Measurements from ENCODE around the gene RBM41. TPM values are rescaled to one million over a fixed set of nuclear protein-coding genes. Genes with fewer than 3 reads are reported as not detected.
"Not testable (repeated sequence)": the region's sequence is repeated elsewhere in the genome, so short reads cannot be mapped to it uniquely, and the experiment has no call there.

The RBM41 gene
- polyA plus RNA-seq, 4 donors: 6.5 to 19.0 (median 8.3) TPM

- H3K36me3 ChIP-seq (ENCODE audit: control insufficient read depth in 3 of 3, insufficient read depth in 2 of 3, low read depth in 1 of 3, low read length in 3 of 3); H3K27me3 ChIP-seq (ENCODE audit: control insufficient read depth in 3 of 3, insufficient read depth in 3 of 3, low read length in 3 of 3); H3K4me1 ChIP-seq (ENCODE audit: control insufficient read depth in 3 of 3, insufficient read depth in 2 of 3, low read depth in 1 of 3, low read length in 2 of 3); H3K27ac ChIP-seq (ENCODE audit: low read depth in 1 of 3, low read length in 2 of 3); H3K4me3 ChIP-seq (ENCODE audit: low read depth in 1 of 3, low read length in 3 of 3); H3K9me3 ChIP-seq (ENCODE audit: control insufficient read depth in 2 of 2, insufficient read depth in 1 of 2, low read depth in 1 of 2, low read length in 1 of 2); DNase-seq; FAIRE-seq: not testable (repeated sequence)
- 80 to 94% (median 91%) methylated on average over 3 of the region's 3 CpGs for WGBS, 3 donors
These were observed 60.9 kb downstream of the RBM41 start for GRCh38 chrX:107057731-107058130.

GRCh38 chrX:107054978-107055377 lies 63.6 kb downstream of the RBM41 start:
- Histone ChIP-seq H3K4me3 (ENCODE audit: low read depth in 1 of 3, low read length in 3 of 3) (no peak overlapping the region), H3K36me3 (ENCODE audit: control insufficient read depth in 3 of 3, insufficient read depth in 2 of 3, low read depth in 1 of 3, low read length in 3 of 3) (no peaks in the 10 kb centered on the region), H3K27me3 (ENCODE audit: control insufficient read depth in 3 of 3, insufficient read depth in 3 of 3, low read length in 3 of 3) (no peaks in the 10 kb centered on the region), H3K4me1 (ENCODE audit: control insufficient read depth in 3 of 3, insufficient read depth in 2 of 3, low read depth in 1 of 3, low read length in 2 of 3) (no peaks in the 10 kb centered on the region), H3K9me3 (ENCODE audit: control insufficient read depth in 2 of 2, insufficient read depth in 1 of 2, low read depth in 1 of 2, low read length in 1 of 2) (no peaks in the 10 kb centered on the region), H3K27ac (ENCODE audit: low read depth in 1 of 3, low read length in 2 of 3) (no peak overlapping the region)
- DNase-seq: no peak
- FAIRE-seq: no peak
- 62 to 91% (median 83%) methylated on average over 3 of the region's 3 CpGs for WGBS, 3 donors

GRCh38 chrX:107050195-107050709 lies 68.4 kb downstream of the RBM41 start:
- peak in 1 of 2 donors; percentile 6 for DNase-seq
- no peak overlapping the region for H3K4me3 ChIP-seq (ENCODE audit: low read depth in 1 of 3, low read length in 3 of 3)
- no peaks in the 10 kb centered on the region for H3K4me1 ChIP-seq (ENCODE audit: control insufficient read depth in 3 of 3, insufficient read depth in 2 of 3, low read depth in 1 of 3, low read length in 2 of 3)
- no peaks in the 10 kb centered on the region for H3K36me3 ChIP-seq (ENCODE audit: control insufficient read depth in 3 of 3, insufficient read depth in 2 of 3, low read depth in 1 of 3, low read length in 3 of 3)
- H3K9me3 ChIP-seq (ENCODE audit: control insufficient read depth in 2 of 2, insufficient read depth in 1 of 2, low read depth in 1 of 2, low read length in 1 of 2): no peaks in the 10 kb centered on the region
- H3K27ac ChIP-seq (ENCODE audit: low read depth in 1 of 3, low read length in 2 of 3): no peak overlapping the region
- no peaks in the 10 kb centered on the region for H3K27me3 ChIP-seq (ENCODE audit: control insufficient read depth in 3 of 3, insufficient read depth in 3 of 3, low read length in 3 of 3)
- 28 to 68% (median 40%) methylated on average over 6 of the region's 6 CpGs for WGBS, 3 donors
- FAIRE-seq: no peak

GRCh38 chrX:107047622-107048021 lies 71.0 kb downstream of the RBM41 start:
- no peaks in the 10 kb centered on the region for H3K9me3 ChIP-seq (ENCODE audit: control insufficient read depth in 2 of 2, insufficient read depth in 1 of 2, low read depth in 1 of 2, low read length in 1 of 2)
- H3K36me3 ChIP-seq (ENCODE audit: control insufficient read depth in 3 of 3, insufficient read depth in 2 of 3, low read depth in 1 of 3, low read length in 3 of 3): no peaks in the 10 kb centered on the region
- H3K4me1 ChIP-seq (ENCODE audit: control insufficient read depth in 3 of 3, insufficient read depth in 2 of 3, low read depth in 1 of 3, low read length in 2 of 3): no peaks in the 10 kb centered on the region
- WGBS, 3 donors: 57 to 72% (median 63%) methylated on average over 1 of the region's 1 CpG
- H3K4me3 ChIP-seq (ENCODE audit: low read depth in 1 of 3, low read length in 3 of 3): no peak overlapping the region
- FAIRE-seq (no peak), DNase-seq (no peak)
- no peaks in the 10 kb centered on the region for H3K27me3 ChIP-seq (ENCODE audit: control insufficient read depth in 3 of 3, insufficient read depth in 3 of 3, low read length in 3 of 3)
- no peak overlapping the region for H3K27ac ChIP-seq (ENCODE audit: low read depth in 1 of 3, low read length in 2 of 3)

- H3K27ac ChIP-seq (ENCODE audit: low read depth in 1 of 3, low read length in 2 of 3): no peak overlapping the region
- H3K4me3 ChIP-seq (ENCODE audit: low read depth in 1 of 3, low read length in 3 of 3): no peak overlapping the region
- H3K4me1 ChIP-seq (ENCODE audit: control insufficient read depth in 3 of 3, insufficient read depth in 2 of 3, low read depth in 1 of 3, low read length in 2 of 3): no peaks in the 10 kb centered on the region
- no peaks in the 10 kb centered on the region for H3K27me3 ChIP-seq (ENCODE audit: control insufficient read depth in 3 of 3, insufficient read depth in 3 of 3, low read length in 3 of 3)
- DNase-seq (no peak), FAIRE-seq (no peak)
- 17 to 53% (median 36%) methylated on average over 1 of the region's 1 CpG for WGBS, 3 donors
- H3K36me3 ChIP-seq (ENCODE audit: control insufficient read depth in 3 of 3, insufficient read depth in 2 of 3, low read depth in 1 of 3, low read length in 3 of 3): no peaks in the 10 kb centered on the region
- H3K9me3 ChIP-seq (ENCODE audit: control insufficient read depth in 2 of 2, insufficient read depth in 1 of 2, low read depth in 1 of 2, low read length in 1 of 2): no peaks in the 10 kb centered on the region
These were observed 88.9 kb downstream of the RBM41 start for GRCh38 chrX:107029752-107030151.

- Histone ChIP-seq H3K36me3 (ENCODE audit: control insufficient read depth in 3 of 3, insufficient read depth in 2 of 3, low read depth in 1 of 3, low read length in 3 of 3) (no peaks in the 10 kb centered on the region), H3K27me3 (ENCODE audit: control insufficient read depth in 3 of 3, insufficient read depth in 3 of 3, low read length in 3 of 3) (no peaks in the 10 kb centered on the region), H3K4me1 (ENCODE audit: control insufficient read depth in 3 of 3, insufficient read depth in 2 of 3, low read depth in 1 of 3, low read length in 2 of 3) (no peaks in the 10 kb centered on the region), H3K4me3 (ENCODE audit: low read depth in 1 of 3, low read length in 3 of 3) (no peak overlapping the region), H3K27ac (ENCODE audit: low read depth in 1 of 3, low read length in 2 of 3) (no peak overlapping the region), H3K9me3 (ENCODE audit: control insufficient read depth in 2 of 2, insufficient read depth in 1 of 2, low read depth in 1 of 2, low read length in 1 of 2) (no peaks in the 10 kb centered on the region)
- WGBS, 3 donors: 20 to 26% (median 21%) methylated on average over 2 of the region's 2 CpGs
- FAIRE-seq (no peak), DNase-seq (peak; percentile 27 to 30)
These were observed 93.1 kb downstream of the RBM41 start for GRCh38 chrX:107025545-107025944.

- Histone ChIP-seq H3K9me3 (ENCODE audit: control insufficient read depth in 2 of 2, insufficient read depth in 1 of 2, low read depth in 1 of 2, low read length in 1 of 2) (no peaks in the 10 kb centered on the region), H3K27ac (ENCODE audit: low read depth in 1 of 3, low read length in 2 of 3) (no peak overlapping the region), H3K36me3 (ENCODE audit: control insufficient read depth in 3 of 3, insufficient read depth in 2 of 3, low read depth in 1 of 3, low read length in 3 of 3) (no peaks in the 10 kb centered on the region), H3K4me1 (ENCODE audit: control insufficient read depth in 3 of 3, insufficient read depth in 2 of 3, low read depth in 1 of 3, low read length in 2 of 3) (no peaks in the 10 kb centered on the region), H3K4me3 (ENCODE audit: low read depth in 1 of 3, low read length in 3 of 3) (no peak overlapping the region), H3K27me3 (ENCODE audit: control insufficient read depth in 3 of 3, insufficient read depth in 3 of 3, low read length in 3 of 3) (no peaks in the 10 kb centered on the region)
- DNase-seq: no peak
- FAIRE-seq: peak; percentile 85
- WGBS, 3 donors: 47 to 60% (median 53%) methylated on average over 1 of the region's 1 CpG
These were observed 103.7 kb downstream of the RBM41 start for GRCh38 chrX:107014936-107015335.

Other genes with a start within 250 kb of the RBM41 start
- under 1 TPM in 2 of 4 donors, not detected in 2; 0.07 to 0.40 TPM for gene RIPPLY1, start 215.5 kb downstream of the RBM41 start, polyA plus RNA-seq
- gene CLDN2, start 198.4 kb downstream of the RBM41 start, polyA plus RNA-seq: 100 to 1,000 TPM in 1 of 4 donors, 10 to 100 TPM in 1, 1 to 10 TPM in 2; 1.3 to 156 (median 22.0) TPM
- gene MORC4, start 118.6 kb downstream of the RBM41 start, polyA plus RNA-seq: 10 to 100 TPM in 2 of 4 donors, 1 to 10 TPM in 2; 7.0 to 11.5 (median 9.4) TPM
- 1 to 10 TPM; 1.6 to 9.7 (median 3.4) TPM for gene NUP62CL, start 87.6 kb upstream of the RBM41 start, polyA plus RNA-seq
- gene DNAAF6, start 87.8 kb upstream of the RBM41 start, polyA plus RNA-seq: not detected

All from small intestine (tissue), 7 donors.